Gastrocnemius medialis (tissue), 4 donors: ENCODE measurements around the gene ABI3BP.

Experiments used
- CTCF ChIP-seq, 5 experiments: fragments of 450-650 bp in 3 of 5; fragments of 200-600 bp in 2 of 5; sonication (generic) in 2 of 5; IDR thresholded peaks in 4 of 5; conservative IDR thresholded peaks in 1 of 5; 1 replicate in 4 of 5; 2 replicates in 1 of 5; pipeline ENCODE4 v1.5.1; 2016 to 2019; ENCODE audit warnings: antibody characterized with exemption in 5 of 5, mild to moderate bottlenecking in 3 of 5, moderate library complexity in 3 of 5
- POLR2A ChIP-seq, 2 donors: fragments of 450-650 bp; IDR thresholded peaks; one replicate each; pipeline ENCODE4 v1.6.1; 2017; ENCODE audit warnings: antibody characterized with exemption in 2 of 2, mild to moderate bottlenecking in 2 of 2, moderate library complexity in 2 of 2

DNA sequence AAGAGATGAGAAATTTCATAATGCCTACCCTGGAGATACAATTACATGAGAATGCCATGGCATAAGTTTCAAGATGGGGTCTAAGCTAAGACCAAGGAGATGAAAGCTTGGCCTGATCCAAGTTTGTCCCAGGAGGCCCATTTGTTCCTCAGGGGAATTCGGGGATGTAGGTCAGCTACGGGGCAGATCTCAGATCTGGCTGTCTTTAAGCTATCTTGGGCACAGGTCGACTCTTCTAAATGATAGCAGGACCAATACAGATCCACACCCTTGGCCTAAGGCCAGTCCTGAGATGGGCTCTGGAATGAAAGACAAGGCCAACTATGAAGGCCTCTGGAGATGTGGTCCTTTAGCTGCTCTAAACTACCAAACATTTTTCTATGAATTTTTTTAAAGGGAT is 16.6 kb downstream of the ABI3BP start:
- no peak for TF ChIP-seq CTCF (IDR thresholded peaks at IDR 0.05 in 4 of 5, conservative IDR thresholded peaks at IDR 0.05 in 1 of 5)
- TF ChIP-seq POLR2A (IDR thresholded peaks at IDR 0.05): no peak
